GM19023 (cell line): ENCODE results near the gene PSAT1.

Experiments used
- ATAC-seq: cut with Tn5 transposase; IDR thresholded peaks from one replicate; pipeline ENCODE4 v1.9.1; 2021; ENCODE audit warnings: mild to moderate bottlenecking, moderate library complexity; ENCODE audit not compliant: unreplicated experiment

PSAT1 gene

GRCh38 chr9:78292716-78293497, 4.0 kb upstream of the PSAT1 start:
- no peak for ATAC-seq

DNA sequence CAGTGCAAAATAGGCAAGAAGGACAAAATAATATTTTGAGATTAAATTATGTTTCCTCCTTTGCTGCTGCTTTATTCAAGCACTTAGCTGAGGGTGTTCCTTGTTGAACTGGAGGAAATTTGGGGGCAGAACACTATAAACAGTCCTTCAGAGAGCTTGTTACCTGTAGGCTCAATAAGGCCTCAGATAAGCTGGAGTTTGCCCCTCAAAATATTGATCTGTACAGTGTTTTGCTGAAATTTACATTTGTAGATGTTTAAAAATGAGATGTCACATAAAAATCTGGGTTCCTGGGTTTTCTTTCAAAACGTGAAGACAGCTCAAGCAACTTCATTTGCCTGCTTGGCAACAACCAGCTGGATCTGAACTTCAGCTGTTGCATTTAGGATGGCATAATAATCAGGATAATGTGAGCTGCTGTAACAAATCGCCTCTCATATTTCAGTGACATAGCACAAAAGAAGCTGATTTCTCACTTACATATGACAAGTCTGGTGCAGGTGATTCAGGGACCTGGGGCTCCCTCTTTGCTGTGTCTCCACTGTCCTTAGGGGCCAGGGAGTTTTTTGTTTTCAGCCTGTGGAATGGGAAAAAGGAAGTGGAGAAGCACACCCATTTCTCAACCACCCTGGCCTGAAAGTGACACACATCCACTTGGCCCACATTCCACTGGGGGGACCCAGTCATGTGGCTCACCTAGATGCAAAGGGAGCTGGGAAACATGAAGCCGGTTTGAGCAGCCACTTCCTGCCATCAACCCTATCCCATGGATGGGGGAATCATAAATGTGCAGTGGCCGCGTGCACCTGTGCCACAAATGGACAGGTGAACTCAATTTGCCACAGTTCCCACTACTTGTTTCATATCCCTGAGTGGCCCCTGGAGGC, 2.4 kb upstream of the PSAT1 start:
- ATAC-seq: no peak

DNA sequence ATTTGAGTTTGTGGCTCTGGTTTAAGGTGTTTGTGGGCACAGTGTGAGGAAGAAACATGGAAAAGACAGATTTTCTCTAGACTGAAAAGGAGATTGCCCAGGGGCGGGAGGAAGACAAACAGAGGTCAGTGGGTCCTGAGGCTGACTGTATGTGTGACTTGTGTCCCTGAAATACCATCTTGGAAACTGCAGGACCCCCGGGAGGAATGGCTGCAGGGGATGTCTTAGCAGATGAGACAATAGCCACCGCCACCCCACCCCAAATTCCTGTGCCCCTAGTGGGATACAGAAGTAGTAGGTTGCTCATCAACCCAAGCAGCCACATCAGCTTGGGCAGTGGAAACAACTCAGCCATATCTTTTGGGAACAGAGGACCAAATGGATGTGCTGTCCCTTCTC, 1.7 kb upstream of the PSAT1 start:
- no peak for ATAC-seq

DNA sequence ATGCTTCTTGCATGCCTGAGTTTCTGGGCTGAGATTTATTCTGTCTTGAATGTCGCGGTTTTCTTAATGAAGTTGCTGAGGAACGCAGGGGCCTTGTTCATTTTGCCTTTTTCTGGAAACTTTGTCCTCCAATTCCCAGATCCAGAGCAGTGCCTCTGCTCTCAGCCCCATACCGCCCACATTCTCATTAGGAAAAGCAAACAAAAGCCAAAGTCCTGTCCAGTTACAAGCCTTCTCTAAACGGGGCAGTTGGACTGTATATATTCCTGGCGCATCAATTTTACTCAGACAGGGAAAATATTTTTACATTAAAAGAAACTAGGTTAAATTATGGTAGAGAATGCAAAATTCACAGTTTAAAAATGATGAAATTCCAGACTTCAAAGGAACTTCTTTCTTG, 1.2 kb upstream of the PSAT1 start:
- no peak for ATAC-seq

GRCh38 chr9:78296201-78296892, 578 bp upstream of the PSAT1 start:
- no peak for ATAC-seq

GRCh38 chr9:78297672-78297961, 692 bp downstream of the PSAT1 start:
- no peak for ATAC-seq

DNA sequence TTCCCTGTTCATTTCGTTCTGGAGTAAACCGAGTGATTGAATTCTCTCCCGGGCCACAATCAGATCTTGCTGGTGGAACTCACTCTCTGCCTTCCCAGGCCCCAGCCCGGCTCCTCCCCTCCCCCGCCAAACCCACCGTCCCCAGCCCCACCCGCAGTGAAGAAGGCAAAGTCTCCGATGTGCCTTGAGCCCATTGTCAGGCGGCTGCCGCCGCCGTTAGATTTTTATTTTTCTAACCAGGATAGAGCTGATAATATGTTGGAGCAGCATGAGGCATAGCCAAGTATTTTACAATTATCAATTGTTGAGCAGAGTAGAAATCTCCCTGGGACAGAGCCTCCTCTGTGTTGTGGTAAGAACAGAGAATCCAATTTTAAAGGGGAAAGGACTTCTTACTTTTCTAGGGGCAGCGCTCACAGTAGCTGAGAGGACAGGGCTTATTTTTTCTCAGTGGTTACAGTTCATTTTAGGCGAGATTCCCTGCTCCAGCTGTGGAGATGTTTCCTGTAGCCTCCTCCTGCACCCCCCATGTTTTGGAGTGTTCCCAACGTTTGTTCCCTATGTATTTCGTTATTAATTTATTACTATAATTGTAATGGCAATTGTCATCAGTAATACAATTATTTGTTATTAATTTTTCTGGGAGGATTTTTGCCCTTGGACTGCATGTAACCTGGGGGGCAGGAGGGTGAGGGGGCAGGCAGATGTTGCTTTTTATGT, 1.3 kb downstream of the PSAT1 start:
- no peak for ATAC-seq

- ATAC-seq: no peak
Observed at GRCh38 chr9:78300209-78300608, 3.3 kb downstream of the PSAT1 start.

GRCh38 chr9:78301466-78301865, 4.5 kb downstream of the PSAT1 start:
- ATAC-seq: no peak

- ATAC-seq: no peak
Observed at GRCh38 chr9:78303377-78304062, 6.6 kb downstream of the PSAT1 start.

GRCh38 chr9:78304357-78304756, 7.4 kb downstream of the PSAT1 start:
- ATAC-seq: no peak

- no peak for ATAC-seq
Observed at GRCh38 chr9:78306222-78307076, 9.5 kb downstream of the PSAT1 start.

DNA sequence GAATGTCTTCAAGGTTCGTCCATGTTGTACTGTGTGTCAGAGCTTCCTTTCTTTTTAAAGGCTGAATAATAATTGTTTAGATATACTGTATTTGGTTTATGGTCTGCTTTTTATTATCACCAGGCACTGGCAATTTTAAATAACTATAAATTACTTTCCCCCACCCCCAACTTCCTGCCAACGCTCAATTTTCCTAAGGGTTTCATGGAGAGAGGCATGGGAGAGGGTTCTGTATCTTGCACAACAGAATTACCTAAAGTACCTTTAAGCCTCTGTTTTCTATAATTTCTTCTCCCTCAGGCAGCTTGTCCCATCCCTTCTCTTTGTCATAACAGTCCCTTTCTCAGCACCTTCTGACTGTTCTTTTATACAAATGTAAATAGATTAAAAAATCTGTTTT, 10.4 kb downstream of the PSAT1 start:
- no peak for ATAC-seq

GRCh38 chr9:78309066-78309465, 12.1 kb downstream of the PSAT1 start:
- ATAC-seq: no peak

DNA sequence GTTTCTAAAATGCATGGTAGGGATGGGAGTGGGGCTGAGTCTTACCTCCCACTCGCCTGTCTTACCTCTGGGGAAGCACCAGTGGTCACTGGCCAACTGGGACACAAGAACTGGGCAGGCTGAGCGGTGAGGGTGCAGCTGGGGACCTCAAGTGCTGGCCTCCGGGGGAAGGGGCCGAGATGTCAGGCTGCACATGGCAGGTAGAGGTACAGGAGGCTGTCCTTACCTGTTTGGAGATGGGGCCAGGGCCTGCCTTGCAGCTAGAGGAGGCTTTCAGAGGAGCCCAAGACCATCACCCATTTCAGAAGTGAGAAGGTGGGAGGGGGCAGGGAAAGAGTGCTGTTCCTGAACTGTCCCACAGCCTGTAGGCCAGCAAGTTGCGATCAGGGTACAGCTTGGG, 14.2 kb downstream of the PSAT1 start:
- ATAC-seq: no peak

- ATAC-seq: no peak
Observed at GRCh38 chr9:78311886-78312524, 15.1 kb downstream of the PSAT1 start.

- ATAC-seq: no peak
Observed at GRCh38 chr9:78314550-78314949, 17.6 kb downstream of the PSAT1 start.

DNA sequence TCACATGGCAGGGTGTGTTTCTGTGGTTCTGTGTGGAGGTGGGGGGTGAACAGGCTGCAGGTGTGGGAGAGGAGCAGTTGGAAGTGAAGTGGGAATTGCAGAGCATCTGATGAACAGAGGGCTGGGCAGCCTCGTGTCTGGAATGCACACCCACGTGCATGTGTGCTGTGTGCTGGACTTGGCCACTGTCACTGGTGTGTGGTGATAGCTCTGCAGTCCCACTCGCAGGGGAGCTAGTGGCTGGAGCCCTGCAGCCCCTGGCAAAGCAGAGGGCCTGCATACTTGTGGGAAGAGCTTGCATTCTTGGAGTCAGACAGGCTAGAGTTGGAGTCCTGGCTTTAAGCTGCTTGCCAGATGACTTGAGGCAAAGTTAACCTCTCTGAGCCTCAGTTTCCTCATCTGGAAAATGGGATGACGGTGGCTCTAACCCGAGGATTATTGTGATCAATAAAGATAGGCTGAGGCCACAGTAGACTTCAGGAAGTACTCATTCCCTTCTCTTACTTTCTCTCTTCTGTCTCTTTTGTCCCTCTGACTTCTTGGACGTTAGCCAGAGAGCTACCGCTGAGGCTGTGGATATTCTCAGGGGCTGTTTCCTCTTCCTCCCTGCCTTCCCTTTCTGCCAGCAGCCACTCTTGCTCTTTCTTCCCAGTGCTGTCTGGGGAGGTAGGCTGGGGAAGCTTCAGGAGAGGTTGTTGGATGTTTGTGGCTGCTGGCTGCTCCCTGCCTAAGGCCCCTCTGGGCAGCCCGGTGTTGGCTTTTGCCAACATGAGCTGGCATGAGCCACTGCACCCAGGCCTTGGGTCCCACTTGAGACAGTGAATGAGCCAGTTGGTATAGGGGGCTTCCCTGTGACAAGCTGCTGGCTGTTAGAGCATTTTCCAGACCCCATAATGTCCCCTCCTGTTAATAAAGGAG, 18.3 kb downstream of the PSAT1 start:
- ATAC-seq: no peak
